GM20431 (cell line): ENCODE measurements around the gene FOXL2NB.

Experiments used
- in situ Hi-C: fragments of 300-500 bp; cut with MseI, MboI; formaldehyde crosslinking; loops from one replicate; pipeline ENCODE4 v1.15.0; 2020; ENCODE audit warnings: low sequenced_read_pairs; ENCODE audit not compliant: unreplicated experiment

Gene FOXL2NB

GRCh38 chr3:138972941-138973340, 25.9 kb downstream of the FOXL2NB start:
- in situ Hi-C loops = no loop called here

DNA sequence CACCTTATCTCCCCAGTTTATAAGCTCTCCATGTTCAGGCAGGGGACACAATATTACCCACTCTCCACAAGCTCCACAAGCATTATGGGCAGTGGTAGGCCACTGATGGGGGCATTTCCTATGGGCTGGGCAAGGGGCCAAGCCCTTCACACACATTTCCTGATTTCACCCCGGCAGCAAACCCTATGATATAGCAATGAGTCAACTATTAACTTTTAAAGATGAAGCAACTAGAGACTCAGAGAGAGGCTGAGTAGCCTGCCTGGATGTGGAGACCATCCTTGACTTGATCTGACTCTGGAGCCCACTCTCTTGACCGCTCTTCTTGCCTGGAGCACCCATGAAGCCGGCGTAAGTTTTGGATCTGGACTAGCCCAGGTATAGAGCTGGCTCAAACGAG, 27.4 kb downstream of the FOXL2NB start:
- in situ Hi-C loops = no loop called here

DNA sequence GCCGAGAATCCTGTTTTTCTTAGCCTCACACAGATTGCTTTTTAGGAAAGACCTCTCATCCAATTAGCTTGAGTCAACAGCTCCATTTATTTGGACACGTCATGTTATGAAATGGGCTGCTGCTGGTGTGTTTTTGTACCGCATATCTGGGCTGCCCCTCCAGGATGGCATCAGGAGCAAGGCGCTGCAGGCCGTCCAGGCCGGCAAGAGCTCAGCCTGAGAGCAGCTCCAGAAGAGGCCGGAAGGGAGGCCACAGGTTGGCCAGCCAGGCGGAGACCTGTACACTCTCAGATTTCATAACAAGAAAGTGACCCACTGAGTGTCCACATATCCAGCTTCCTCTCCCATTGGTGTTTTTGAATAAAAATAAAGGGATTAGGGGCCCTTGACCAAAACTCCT, 28.3 kb downstream of the FOXL2NB start:
- in situ Hi-C loops = no loop called here

DNA sequence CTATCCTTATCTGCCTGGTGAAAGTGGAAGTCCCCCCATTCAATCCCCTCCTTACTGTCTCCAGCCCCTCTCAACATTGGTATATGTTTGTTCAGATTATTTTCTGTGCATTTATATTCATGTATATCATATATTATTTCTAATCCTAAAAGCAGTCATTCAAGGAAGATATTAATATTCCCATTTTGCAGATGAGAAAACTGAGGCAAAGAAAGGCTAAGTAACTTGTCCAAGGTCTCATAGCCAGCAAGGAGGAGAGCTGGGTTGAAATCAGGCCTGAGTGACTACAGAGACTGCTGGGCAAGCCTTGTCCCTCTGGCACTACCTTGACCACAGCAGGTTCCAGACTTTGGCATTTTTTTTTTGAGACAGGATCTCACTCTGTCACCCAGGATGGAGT, 29.0 kb downstream of the FOXL2NB start:
- in situ Hi-C loops = no loop called here

- in situ Hi-C loops = no loop called here
Measured at GRCh38 chr3:138984816-138985215, 37.8 kb downstream of the FOXL2NB start.

DNA sequence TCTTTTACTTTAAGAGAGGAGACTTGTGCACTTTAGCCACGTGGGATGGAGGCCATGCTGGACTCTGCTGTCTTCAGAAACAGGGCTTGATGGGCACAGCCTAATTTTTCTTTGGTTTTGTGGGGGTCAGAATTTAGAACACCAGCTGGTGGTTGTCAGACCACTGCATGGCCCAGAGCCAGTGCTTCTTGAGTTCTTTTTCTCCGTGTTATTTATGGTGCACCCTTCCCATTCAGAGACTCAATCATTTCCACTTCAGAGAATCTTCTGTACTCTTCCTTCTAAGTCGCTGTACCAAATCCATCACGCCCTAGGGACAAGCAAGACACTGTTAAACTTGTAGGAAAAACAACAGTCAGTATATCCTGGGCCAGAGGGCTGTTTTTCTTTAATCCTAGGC, 38.9 kb downstream of the FOXL2NB start:
- in situ Hi-C loops = no loop called here

DNA sequence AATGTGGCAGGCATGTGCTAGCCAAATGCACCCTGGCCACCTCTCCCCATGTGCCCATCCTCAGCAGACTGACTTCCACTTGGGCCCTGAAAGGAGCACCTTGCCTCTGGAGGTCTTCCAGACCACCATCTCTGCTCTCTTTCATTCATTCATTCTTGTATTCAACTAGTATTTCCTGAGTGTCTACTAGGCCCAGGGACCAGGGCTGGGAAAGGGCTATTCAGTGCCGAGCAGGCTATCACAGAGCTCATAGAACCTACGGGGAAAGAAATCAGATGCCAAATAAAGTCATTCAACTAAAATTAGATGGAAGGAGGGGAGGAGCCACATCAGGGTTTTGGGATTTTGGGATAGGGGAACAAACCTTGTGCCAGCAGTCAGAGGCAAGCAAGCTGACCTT, 40.2 kb downstream of the FOXL2NB start:
- in situ Hi-C loops = no loop called here

GRCh38 chr3:138995706-138996105, 48.7 kb downstream of the FOXL2NB start:
- in situ Hi-C loops = no loop called here
